ENCODE results near the gene PDE4D.

DNA sequence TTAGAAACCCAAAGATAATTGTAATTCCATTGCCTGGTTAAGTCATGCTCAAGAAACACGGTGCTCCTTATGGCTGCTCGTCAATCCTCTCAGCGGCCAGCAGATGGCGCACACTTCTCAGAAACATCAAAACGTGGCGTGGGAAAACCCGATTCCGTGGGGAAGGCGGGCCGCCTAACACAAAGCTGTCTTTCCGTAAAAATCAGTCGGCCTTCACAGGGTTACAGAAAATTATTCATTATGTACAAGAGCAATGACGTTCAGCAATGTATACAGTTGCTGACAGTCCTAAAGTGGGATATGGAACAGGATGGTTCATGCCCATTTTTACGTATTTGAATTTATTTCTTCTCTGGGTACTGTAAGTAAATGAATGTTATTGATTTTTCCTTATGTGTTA is 83.5 kb downstream of the PDE4D start:
- TF ChIP-seq POLR2A (IDR thresholded peaks at IDR 0.05), result no peak
- TF ChIP-seq, protein P1, sequence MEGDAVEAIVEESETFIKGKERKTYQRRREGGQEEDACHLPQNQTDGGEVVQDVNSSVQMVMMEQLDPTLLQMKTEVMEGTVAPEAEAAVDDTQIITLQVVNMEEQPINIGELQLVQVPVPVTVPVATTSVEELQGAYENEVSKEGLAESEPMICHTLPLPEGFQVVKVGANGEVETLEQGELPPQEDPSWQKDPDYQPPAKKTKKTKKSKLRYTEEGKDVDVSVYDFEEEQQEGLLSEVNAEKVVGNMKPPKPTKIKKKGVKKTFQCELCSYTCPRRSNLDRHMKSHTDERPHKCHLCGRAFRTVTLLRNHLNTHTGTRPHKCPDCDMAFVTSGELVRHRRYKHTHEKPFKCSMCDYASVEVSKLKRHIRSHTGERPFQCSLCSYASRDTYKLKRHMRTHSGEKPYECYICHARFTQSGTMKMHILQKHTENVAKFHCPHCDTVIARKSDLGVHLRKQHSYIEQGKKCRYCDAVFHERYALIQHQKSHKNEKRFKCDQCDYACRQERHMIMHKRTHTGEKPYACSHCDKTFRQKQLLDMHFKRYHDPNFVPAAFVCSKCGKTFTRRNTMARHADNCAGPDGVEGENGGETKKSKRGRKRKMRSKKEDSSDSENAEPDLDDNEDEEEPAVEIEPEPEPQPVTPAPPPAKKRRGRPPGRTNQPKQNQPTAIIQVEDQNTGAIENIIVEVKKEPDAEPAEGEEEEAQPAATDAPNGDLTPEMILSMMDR (IDR thresholded peaks at IDR 0.05), result peak; percentile 82 to 91 (median 88)

Data from esophagus squamous epithelium (tissue), 4 donors.